Neuronal stem cell (in vitro differentiated cells): ENCODE results near the gene SLC4A7.

Experiments used
- DNase-seq: peaks from one replicate; pipeline ENCODE4 v3.0.0-alpha.2; 2013; ENCODE audit warnings: low spot score
- H2AFZ ChIP-seq: one replicate; pipeline ENCODE4 v1.6.1; 2013; ENCODE audit warnings: mild to moderate bottlenecking, low read length, inconsistent platforms
- H2AK5ac ChIP-seq: 2 replicates; pipeline ENCODE4 v1.6.1; 2013; ENCODE audit warnings: low read depth, mild to moderate bottlenecking, inconsistent platforms, low read length, moderate library complexity, mixed read lengths
- H2BK120ac ChIP-seq: 2 replicates; pipeline ENCODE4 v1.6.1; 2013; ENCODE audit warnings: low read depth, mild to moderate bottlenecking, inconsistent platforms, low read length, moderate library complexity, mixed read lengths
- H2BK12ac ChIP-seq: one replicate; pipeline ENCODE4 v1.6.1; 2013; ENCODE audit warnings: low read length, inconsistent platforms
- H2BK15ac ChIP-seq: 2 replicates; pipeline ENCODE4 v1.6.1; 2013; ENCODE audit warnings: mild to moderate bottlenecking, low read length, inconsistent platforms, mixed read lengths
- H2BK5ac ChIP-seq: one replicate; pipeline ENCODE4 v1.6.1; 2013; ENCODE audit warnings: inconsistent platforms, mild to moderate bottlenecking, low read length, moderate library complexity
- H3K14ac ChIP-seq: one replicate; pipeline ENCODE4 v1.6.1; 2013; ENCODE audit warnings: low read length, inconsistent platforms
- H3K18ac ChIP-seq: 2 replicates; pipeline ENCODE4 v1.6.1; 2013; ENCODE audit warnings: low read length, inconsistent platforms
- H3K23ac ChIP-seq: 2 replicates; pipeline ENCODE4 v1.6.1; 2013; ENCODE audit warnings: low read depth, mild to moderate bottlenecking, mixed read lengths, low read length, inconsistent platforms; ENCODE audit not compliant: poor library complexity
- H3K27ac ChIP-seq: replicated peaks from 3 replicates; pipeline ENCODE4 v1.5.1; 2013; ENCODE audit warnings: low read length, inconsistent platforms
- H3K27me3 ChIP-seq, 3 experiments: 2 replicates each; pipeline ENCODE4 v1.6.1; 2013; ENCODE audit warnings: low read length in 3 of 3, mild to moderate bottlenecking in 2 of 3, inconsistent platforms in 1 of 3, low read depth in 1 of 3, mixed read lengths in 1 of 3, moderate library complexity in 1 of 3; ENCODE audit not compliant: control insufficient read depth in 3 of 3, insufficient read depth in 3 of 3
- H3K36me3 ChIP-seq, 2 donors: replicated peaks in 1 of 2; 2 replicates each; pipeline ENCODE4 v1.6.1; 2013; ENCODE audit warnings: low read length in 2 of 2; ENCODE audit not compliant: control insufficient read depth in 2 of 2, insufficient read depth in 2 of 2
- H3K4ac ChIP-seq: 2 replicates; pipeline ENCODE4 v1.6.1; 2013; ENCODE audit warnings: inconsistent platforms, mild to moderate bottlenecking, low read length, moderate library complexity
- H3K4me1 ChIP-seq, 2 donors: 1 replicate in 1 of 2; 2 replicates in 1 of 2; pipeline ENCODE4 v1.6.1; 2013; ENCODE audit warnings: low read length in 2 of 2, low read depth in 1 of 2; ENCODE audit not compliant: control insufficient read depth in 2 of 2, insufficient read depth in 1 of 2
- H3K4me2 ChIP-seq: one replicate; pipeline ENCODE4 v1.6.1; 2013; ENCODE audit warnings: mild to moderate bottlenecking, low read length, inconsistent platforms; ENCODE audit not compliant: insufficient read depth, poor library complexity, severe bottlenecking
- H3K4me3 ChIP-seq, 2 donors: 2 replicates each; pipeline ENCODE4 v1.5.1; 2013; ENCODE audit warnings: low read length in 2 of 2, mild to moderate bottlenecking in 2 of 2, inconsistent platforms in 1 of 2, moderate library complexity in 1 of 2
- H3K79me1 ChIP-seq: one replicate; pipeline ENCODE4 v1.6.1; 2013; ENCODE audit warnings: low read depth, mild to moderate bottlenecking, inconsistent platforms, low read length, moderate library complexity
- H3K9ac ChIP-seq: one replicate; pipeline ENCODE4 v1.6.1; 2013; ENCODE audit warnings: mild to moderate bottlenecking, low read depth, low read length, inconsistent platforms; ENCODE audit not compliant: poor library complexity
- H3K9me3 ChIP-seq, 2 donors: replicated peaks in 1 of 2; 2 replicates each; pipeline versions ENCODE3 to v1.6.1; 2013; ENCODE audit warnings: low read length in 2 of 2, mild to moderate bottlenecking in 2 of 2, inconsistent platforms in 1 of 2, low read depth in 1 of 2, mixed read lengths in 1 of 2, moderate library complexity in 1 of 2; ENCODE audit not compliant: control insufficient read depth in 2 of 2, insufficient read depth in 1 of 2
- H4K8ac ChIP-seq: one replicate; pipeline ENCODE4 v1.6.1; 2013; ENCODE audit warnings: low read depth, mild to moderate bottlenecking, inconsistent platforms, low read length, moderate library complexity
- H4K91ac ChIP-seq: one replicate; pipeline ENCODE4 v1.6.1; 2013; ENCODE audit warnings: low read length, low read depth, mild to moderate bottlenecking, inconsistent platforms; ENCODE audit not compliant: poor library complexity
- WGBS, 2 donors: extraction: QIAGEN DNeasy Blood & Tissue Kit; methylation state at CpG; one replicate each; pipeline ENCODE4 v1.1.7; 2013; ENCODE audit warnings: missing lambda C conversion rate in 2 of 2, mixed read lengths in 1 of 2; ENCODE audit not compliant: insufficient read length in 2 of 2, insufficient replicate concordance in 1 of 2; ENCODE audit errors: extremely low coverage in 2 of 2; 5-methylcytosine and 5-hydroxymethylcytosine counted together

Gene SLC4A7

GRCh38 chr3:27384191-27384590, 100.0 kb downstream of the SLC4A7 start:
- Histone ChIP-seq H3K18ac (no peak overlapping the region), H3K4ac (no peak overlapping the region), H3K27ac (no peak overlapping the region), H3K36me3 (peaks cover 5 to 100% of the 10 kb centered on the region in 2 donors), H2BK15ac (no peak overlapping the region), H4K91ac (no peak overlapping the region), H3K23ac (no peak overlapping the region), H2AK5ac (no peak overlapping the region), H2BK120ac (no peak overlapping the region), H3K79me1 (peaks cover 1% of the 10 kb centered on the region), H3K14ac (no peak overlapping the region), H2AFZ (no peak overlapping the region), H3K4me1 (no peaks in the 10 kb centered on the region), H3K27me3 (no peaks in the 10 kb centered on the region), H3K4me3 (no peak overlapping the region), H3K4me2 (no peak overlapping the region), H2BK12ac (no peak overlapping the region), H3K9me3 (peaks cover 0 to 17% of the 10 kb centered on the region in 2 donors), H3K9ac (no peak overlapping the region), H4K8ac (no peak overlapping the region), H2BK5ac (no peak overlapping the region)
- DNase-seq: no peak
- WGBS, 2 donors: no CpG with 5 or more reads among the region's 1 CpG

- no peak overlapping the region for H3K4me3 ChIP-seq
- WGBS, 2 donors: no CpG with 5 or more reads among the region's 3 CpGs
- no peak overlapping the region for H3K27ac ChIP-seq
- no peak overlapping the region for H3K9ac ChIP-seq
- H2AFZ ChIP-seq: no peak overlapping the region
- DNase-seq: no peak
- no peak overlapping the region for H3K18ac ChIP-seq
- no peaks in the 10 kb centered on the region for H3K27me3 ChIP-seq
- H2BK120ac ChIP-seq: no peak overlapping the region
- no peaks in the 10 kb centered on the region for H3K9me3 ChIP-seq
- H3K23ac ChIP-seq: no peak overlapping the region
- no peak overlapping the region for H3K14ac ChIP-seq
- H2BK15ac ChIP-seq: no peak overlapping the region
- no peak overlapping the region for H4K8ac ChIP-seq
- no peak overlapping the region for H2BK5ac ChIP-seq
- H3K36me3 ChIP-seq: peaks cover 5 to 100% of the 10 kb centered on the region in 2 donors
- peaks cover 1% of the 10 kb centered on the region for H3K79me1 ChIP-seq
- no peak overlapping the region for H4K91ac ChIP-seq
- H3K4ac ChIP-seq: no peak overlapping the region
- H3K4me2 ChIP-seq: no peak overlapping the region
- no peak overlapping the region for H2BK12ac ChIP-seq
- H2AK5ac ChIP-seq: no peak overlapping the region
- no peaks in the 10 kb centered on the region for H3K4me1 ChIP-seq
These were observed 103.5 kb downstream of the SLC4A7 start for GRCh38 chr3:27380433-27381357.

- Histone ChIP-seq H3K14ac (no peak overlapping the region), H3K79me1 (no peaks in the 10 kb centered on the region), H3K4me1 (no peaks in the 10 kb centered on the region), H4K8ac (no peak overlapping the region), H3K4me3 (no peak overlapping the region), H2BK15ac (no peak overlapping the region), H3K18ac (no peak overlapping the region), H4K91ac (no peak overlapping the region), H3K27me3 (no peaks in the 10 kb centered on the region), H3K36me3 (peaks cover 0 to 100% of the 10 kb centered on the region in 2 donors), H3K4me2 (no peak overlapping the region), H2AFZ (no peak overlapping the region), H2BK120ac (no peak overlapping the region), H3K4ac (no peak overlapping the region), H2BK5ac (no peak overlapping the region), H3K27ac (no peak overlapping the region), H3K9me3 (no peaks in the 10 kb centered on the region), H3K23ac (no peak overlapping the region), H2BK12ac (no peak overlapping the region), H2AK5ac (no peak overlapping the region), H3K9ac (no peak overlapping the region)
- DNase-seq: no peak
These were observed 105.9 kb downstream of the SLC4A7 start for GRCh38 chr3:27378331-27378730.

DNA sequence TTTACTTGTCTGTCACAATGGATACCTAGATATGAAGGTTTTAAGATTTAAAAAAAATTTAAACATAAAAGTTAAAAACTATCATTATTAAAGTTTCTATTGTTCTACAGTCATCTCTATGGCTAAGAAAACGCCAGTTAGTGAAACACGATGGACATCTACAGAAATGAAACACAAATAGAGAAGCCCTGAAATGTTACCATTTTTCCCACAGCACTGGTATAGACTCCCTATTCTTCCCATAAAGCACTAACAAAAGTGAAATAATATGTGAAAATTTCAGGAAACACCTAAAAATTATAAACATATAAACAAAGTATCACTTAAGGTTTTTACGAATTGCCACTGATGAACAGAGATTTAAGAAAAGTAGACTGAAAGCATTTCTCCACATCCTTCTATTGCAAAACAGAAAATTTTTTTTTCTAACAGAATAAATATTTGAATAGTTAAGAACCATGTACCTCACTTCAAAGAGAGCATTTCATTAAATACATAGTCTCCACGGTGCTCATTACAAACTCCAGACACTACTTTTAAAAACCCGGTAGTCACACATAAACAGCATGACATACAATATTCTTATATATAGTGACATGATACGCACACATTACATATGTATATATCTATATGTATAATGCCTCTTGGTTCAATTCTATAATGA, 107.9 kb downstream of the SLC4A7 start:
- H3K14ac ChIP-seq: no peak overlapping the region
- H3K27me3 ChIP-seq: no peaks in the 10 kb centered on the region
- H3K4me3 ChIP-seq: no peak overlapping the region
- H3K4me1 ChIP-seq: no peaks in the 10 kb centered on the region
- no peak overlapping the region for H2BK5ac ChIP-seq
- no peak overlapping the region for H2BK120ac ChIP-seq
- no peaks in the 10 kb centered on the region for H3K79me1 ChIP-seq
- no peak overlapping the region for H2BK15ac ChIP-seq
- no peak overlapping the region for H4K8ac ChIP-seq
- no peak overlapping the region for H3K9ac ChIP-seq
- H4K91ac ChIP-seq: no peak overlapping the region
- no peak overlapping the region for H2BK12ac ChIP-seq
- H3K23ac ChIP-seq: no peak overlapping the region
- WGBS, 2 donors: no CpG with 5 or more reads among the region's 6 CpGs
- DNase-seq: no peak
- H3K36me3 ChIP-seq: peaks cover 0 to 95% of the 10 kb centered on the region in 2 donors
- H2AFZ ChIP-seq: no peak overlapping the region
- no peak overlapping the region for H3K4me2 ChIP-seq
- H2AK5ac ChIP-seq: no peak overlapping the region
- no peak overlapping the region for H3K4ac ChIP-seq
- no peaks in the 10 kb centered on the region for H3K9me3 ChIP-seq
- no peak overlapping the region for H3K27ac ChIP-seq
- no peak overlapping the region for H3K18ac ChIP-seq
